Spleen (tissue), 7 donors: ENCODE data around the gene CDC42EP5.

Source experiments
- POLR2AphosphoS5 ChIP-seq, 3 donors: sonication (generic); formaldehyde crosslinking; IDR thresholded peaks; one replicate each; pipeline ENCODE4 v1.5.1; 2017; ENCODE audit warnings: antibody characterized with exemption in 3 of 3
- TF ChIP-seq, protein P1 (sequence below), 11 experiments: fragments of 200-600 bp in 7 of 11; fragments of 450-650 bp in 4 of 11; sonication (generic) in 4 of 11; IDR thresholded peaks in 8 of 11; conservative IDR thresholded peaks in 3 of 11; 1 replicate in 7 of 11; 2 replicates in 4 of 11; pipeline versions ENCODE4 v1.4.0 to v1.8.0; 2016 to 2021; ENCODE audit warnings: antibody characterized with exemption in 11 of 11, inconsistent platforms in 4 of 11, mild to moderate bottlenecking in 1 of 11
- donor health status: DM: no; HTN: no; CAD: no; lungs with moderate emphysema.
- donor health status: DM: no; HTN: no; CAD: no.
- donor health status: DM: no; HTN: no; CAD: no.

DNA sequence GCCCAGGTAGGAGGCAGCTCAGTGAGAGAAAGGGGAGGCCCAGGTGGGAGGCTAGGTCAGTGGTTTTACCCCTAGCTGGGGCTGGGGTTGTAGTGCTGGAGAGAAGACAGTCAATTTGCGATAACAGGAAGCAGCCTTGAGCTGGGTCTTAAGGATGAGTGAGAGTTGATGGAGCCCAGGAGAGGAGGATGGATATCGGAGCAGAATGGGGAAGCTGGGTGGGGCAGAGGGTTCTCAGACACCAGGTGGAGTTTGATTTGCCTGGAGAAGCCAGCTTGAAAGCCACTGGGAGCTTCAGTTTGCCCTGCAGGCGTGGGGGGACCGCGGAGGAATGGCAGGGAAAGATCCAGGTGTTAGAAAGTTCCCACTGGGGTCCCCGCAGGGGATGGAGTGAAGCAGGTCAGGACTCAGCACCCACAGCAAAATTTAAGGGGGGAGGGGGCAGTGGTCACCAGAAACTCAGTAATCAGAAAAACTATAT lies 836 bp upstream of the CDC42EP5 start:
- TF ChIP-seq, protein P1, sequence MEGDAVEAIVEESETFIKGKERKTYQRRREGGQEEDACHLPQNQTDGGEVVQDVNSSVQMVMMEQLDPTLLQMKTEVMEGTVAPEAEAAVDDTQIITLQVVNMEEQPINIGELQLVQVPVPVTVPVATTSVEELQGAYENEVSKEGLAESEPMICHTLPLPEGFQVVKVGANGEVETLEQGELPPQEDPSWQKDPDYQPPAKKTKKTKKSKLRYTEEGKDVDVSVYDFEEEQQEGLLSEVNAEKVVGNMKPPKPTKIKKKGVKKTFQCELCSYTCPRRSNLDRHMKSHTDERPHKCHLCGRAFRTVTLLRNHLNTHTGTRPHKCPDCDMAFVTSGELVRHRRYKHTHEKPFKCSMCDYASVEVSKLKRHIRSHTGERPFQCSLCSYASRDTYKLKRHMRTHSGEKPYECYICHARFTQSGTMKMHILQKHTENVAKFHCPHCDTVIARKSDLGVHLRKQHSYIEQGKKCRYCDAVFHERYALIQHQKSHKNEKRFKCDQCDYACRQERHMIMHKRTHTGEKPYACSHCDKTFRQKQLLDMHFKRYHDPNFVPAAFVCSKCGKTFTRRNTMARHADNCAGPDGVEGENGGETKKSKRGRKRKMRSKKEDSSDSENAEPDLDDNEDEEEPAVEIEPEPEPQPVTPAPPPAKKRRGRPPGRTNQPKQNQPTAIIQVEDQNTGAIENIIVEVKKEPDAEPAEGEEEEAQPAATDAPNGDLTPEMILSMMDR (IDR thresholded peaks at IDR 0.05 in 8 of 11, conservative IDR thresholded peaks at IDR 0.05 in 3 of 11), result no peak
- TF ChIP-seq POLR2AphosphoS5 (IDR thresholded peaks at IDR 0.05), result no peak
